GM18858 (cell line): ENCODE data around the gene ADGRG7.
A peak's percentile ranks its signal among the peaks of the same experiment; 100 is the strongest.
"Not testable (repeated sequence)": the region's sequence is repeated elsewhere in the genome, so short reads cannot be mapped to it uniquely, and the experiment has no call there.

Experiments
- ATAC-seq: cut with Tn5 transposase; IDR thresholded peaks from one replicate; pipeline ENCODE4 v1.9.1; 2021; ENCODE audit not compliant: unreplicated experiment

ADGRG7 gene

DNA sequence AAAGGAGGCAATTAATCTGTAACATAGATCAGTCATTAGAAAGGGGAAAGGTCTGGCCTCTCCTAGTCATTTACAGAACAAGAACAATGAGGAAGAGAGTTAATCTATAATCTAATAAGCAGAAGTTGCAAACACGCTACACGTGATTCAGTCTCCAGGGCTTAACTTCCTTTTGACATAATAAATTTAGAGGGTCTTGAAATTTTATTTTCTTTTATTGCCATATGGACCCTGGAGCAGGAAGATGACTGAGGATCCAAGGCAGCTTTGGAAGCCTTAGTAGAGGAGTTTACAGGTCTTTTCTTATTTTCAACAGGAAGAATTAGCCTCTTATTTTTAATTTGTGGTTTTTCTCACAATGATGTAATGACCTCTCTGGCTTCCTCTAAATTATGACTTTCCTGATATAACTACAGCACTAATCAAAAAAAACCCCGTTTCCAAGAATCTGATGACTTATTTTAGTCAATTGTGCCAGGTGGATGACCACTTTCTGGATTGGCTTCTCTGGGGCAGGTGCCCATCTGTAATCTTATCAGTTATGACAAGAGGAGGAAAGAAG, 32.2 kb downstream of the ADGRG7 start:
- ATAC-seq, result peak; percentile 82

DNA sequence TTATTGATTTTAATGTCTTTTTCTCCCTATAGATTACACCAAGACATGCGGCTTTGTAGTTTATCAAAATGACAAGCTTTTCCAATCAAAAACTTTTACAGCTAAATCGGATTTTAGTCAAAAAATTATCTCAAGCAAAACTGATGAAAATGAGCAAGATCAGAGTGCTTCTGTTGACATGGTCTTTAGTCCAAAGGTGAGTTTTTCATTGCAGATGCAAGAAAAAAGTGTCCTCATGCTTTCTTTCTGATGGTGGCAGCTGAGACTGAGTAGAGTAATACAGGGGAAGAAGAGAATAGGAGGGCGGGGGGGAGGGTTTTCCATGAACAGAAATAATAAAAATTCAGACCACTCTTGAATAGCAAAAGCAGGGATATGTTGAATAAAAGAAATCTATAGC, 36.5 kb downstream of the ADGRG7 start:
- no peak for ATAC-seq

- ATAC-seq, result no peak
Observed at GRCh38 chr3:100647171-100647570, 37.8 kb downstream of the ADGRG7 start.

GRCh38 chr3:100647657-100648056, 38.3 kb downstream of the ADGRG7 start:
- ATAC-seq, result no peak

GRCh38 chr3:100650651-100651619, 41.5 kb downstream of the ADGRG7 start:
- ATAC-seq, result peak; percentile 96

DNA sequence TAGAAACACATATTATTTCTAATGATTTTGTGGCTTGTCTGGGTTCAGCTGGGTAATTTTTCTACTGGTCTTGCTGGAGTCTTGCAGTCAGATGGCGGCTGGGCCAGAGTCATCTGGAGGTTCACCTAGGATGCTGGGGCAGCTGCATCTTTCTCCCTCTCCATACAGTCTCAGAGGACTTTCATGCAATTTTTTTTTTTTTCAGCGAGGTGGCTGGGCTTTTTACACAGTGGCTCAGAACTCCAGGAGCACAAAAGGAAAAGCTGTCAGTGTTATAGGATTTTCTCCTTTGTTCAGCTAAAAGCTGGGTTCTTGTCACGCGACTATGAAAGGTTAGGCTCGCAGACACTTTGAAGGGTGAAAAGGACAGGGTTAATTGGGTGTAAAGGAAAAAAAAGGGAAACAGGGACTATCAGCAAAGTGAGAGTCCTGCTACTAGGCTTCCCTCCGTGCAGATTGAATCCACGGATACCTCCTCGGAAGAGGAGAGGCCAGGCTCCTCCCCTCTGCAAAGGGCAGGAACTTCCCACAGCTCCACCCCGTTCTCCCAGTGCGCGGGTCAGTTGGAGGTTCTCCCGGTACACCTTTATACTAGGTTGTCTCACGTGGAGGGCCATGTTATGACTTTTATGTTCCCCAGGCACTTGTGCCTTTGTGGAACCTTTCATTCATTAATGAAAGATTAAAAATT, 44.3 kb downstream of the ADGRG7 start:
- no peak for ATAC-seq

- no peak for ATAC-seq
Observed at GRCh38 chr3:100656945-100657344, 47.5 kb downstream of the ADGRG7 start.

DNA sequence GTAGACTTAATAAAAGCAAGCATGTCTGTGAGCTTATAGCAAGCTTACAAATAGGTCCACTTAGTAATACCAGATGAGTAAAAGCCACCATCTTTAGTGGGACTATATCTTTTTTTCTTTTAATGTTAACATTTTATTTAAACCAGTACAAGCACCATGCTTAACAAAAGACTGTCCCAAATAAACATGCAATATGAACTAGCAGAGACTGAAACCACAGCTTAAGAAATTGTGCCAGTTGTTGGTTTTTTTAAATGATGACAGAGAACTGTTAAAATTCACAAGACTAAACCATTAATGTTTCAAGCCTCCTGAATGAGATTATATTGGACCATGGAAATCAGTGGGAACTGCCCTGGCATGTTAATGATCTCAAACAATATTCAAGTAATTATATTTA, 51.9 kb downstream of the ADGRG7 start:
- not testable (repeated sequence) for ATAC-seq

GRCh38 chr3:100662113-100662823, 52.9 kb downstream of the ADGRG7 start:
- ATAC-seq, result no peak

DNA sequence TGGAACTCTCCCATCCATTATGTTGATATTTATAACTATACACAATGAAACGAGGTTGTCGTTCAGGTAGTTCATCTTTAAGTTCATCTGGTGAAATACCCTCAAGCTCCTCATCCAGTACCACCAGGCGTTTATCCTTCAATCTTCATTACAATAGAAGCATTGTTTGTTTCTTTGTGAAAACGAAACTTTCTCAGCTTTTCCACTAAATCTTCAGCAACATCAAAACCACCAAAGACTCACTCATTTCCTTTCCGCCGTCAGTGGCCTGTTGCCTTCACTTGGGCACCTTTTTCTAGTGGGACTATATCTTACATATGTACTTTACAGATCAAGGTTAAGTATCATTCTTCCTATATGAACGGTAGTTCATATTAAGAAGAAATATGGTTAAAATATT, 55.8 kb downstream of the ADGRG7 start:
- no peak for ATAC-seq

GRCh38 chr3:100666699-100667098, 57.3 kb downstream of the ADGRG7 start:
- ATAC-seq, result not testable (repeated sequence)

DNA sequence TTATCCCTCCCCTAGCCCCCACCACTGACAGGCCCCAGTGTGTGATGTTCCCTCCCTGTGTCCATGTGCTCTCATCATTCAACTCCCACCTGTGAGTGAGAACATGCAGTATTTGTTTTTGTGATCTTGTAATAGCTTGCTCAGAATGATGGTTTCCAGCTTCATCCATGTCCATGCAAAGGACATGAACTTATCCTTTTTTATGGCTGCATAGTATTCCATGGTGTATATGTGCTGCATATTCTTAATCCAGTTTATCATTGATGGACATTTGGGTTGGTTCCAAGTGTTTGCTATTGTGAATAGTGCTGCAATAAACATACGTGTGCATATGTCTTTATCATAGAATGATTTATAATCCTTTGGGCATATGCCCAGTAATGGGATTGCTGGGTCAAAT, 57.9 kb downstream of the ADGRG7 start:
- ATAC-seq, result not testable (repeated sequence)

DNA sequence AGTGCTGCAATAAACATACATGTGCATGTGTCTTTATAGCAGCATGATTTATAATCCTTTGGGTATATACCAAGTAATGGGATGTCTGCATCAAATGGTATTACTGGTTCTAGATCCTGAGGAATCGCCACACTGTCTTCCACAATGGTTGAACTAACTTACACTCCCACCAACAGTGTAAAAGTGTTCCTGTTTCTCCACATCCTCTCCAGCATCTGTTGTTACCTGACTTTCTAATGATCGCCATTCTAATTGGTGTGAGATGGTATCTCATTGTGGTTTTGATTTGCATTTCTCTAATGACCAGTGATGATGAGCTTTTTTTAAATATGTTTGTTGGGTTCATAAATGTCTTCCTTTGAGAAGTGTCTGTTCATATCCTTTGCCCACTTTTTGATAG, 61.6 kb downstream of the ADGRG7 start:
- ATAC-seq, result not testable (repeated sequence)

- ATAC-seq, result no peak
Observed at GRCh38 chr3:100681496-100681895, 72.1 kb downstream of the ADGRG7 start.

DNA sequence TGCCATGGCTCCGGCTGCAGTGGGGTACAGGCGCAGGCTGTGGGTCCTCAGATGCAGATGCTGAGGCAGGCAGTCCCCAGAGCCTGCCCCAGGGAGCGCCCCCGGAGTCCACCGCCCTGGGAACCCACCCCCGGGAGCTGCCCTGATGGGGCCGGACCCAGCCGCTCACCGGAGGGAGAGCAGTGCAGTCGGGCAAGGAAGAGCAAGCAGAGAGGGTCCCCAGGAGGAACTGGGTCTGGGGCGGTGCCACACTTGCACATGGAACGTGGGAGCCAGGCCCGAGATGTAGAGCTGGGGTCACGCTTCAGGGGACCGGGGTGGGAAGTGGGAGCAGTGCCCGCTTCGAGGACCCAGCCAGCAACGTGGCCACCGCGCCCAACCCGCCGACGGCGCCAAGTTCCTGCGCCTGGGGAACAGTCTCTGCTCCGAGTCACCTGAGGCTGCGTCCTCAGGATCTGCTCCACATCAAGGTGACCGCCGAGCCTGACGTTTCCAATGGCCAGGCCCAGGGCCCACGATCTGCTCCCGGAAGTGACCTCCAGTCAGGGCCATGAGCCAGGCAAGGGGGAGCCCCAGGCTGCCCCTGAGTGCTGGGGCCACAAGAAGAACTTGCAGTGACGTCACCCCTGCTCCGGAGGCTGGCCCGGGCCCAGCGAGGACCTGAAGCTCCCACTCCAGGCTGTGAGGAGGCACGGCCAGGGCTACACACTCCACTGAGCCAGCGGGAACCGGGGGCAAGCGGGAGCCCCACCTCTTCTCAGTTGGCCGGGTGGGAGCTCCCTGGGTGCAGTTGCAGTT, 72.9 kb downstream of the ADGRG7 start:
- ATAC-seq, result no peak

- no peak for ATAC-seq
Observed at GRCh38 chr3:100682854-100683760, 73.7 kb downstream of the ADGRG7 start.

DNA sequence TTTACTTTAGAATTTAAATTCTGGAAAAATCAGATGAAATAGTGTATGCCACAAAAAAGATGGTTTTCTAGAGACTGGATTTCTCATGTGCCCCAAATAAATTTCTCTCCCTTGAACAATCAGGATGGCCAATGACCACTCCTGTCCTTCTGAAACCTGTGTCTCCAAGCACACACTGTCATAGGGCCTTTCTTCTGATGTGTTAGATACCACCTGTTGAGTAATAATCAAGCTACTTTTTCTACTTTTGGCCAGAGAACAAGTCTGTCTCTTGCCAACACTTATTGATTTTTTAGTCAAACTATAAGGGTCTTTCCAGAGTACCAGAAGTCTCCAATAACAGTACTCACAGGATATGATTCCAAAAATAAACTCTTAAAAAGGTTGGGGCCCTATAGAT, 83.8 kb downstream of the ADGRG7 start:
- ATAC-seq, result no peak

GRCh38 chr3:100695696-100696095, 86.3 kb downstream of the ADGRG7 start:
- ATAC-seq, result no peak

DNA sequence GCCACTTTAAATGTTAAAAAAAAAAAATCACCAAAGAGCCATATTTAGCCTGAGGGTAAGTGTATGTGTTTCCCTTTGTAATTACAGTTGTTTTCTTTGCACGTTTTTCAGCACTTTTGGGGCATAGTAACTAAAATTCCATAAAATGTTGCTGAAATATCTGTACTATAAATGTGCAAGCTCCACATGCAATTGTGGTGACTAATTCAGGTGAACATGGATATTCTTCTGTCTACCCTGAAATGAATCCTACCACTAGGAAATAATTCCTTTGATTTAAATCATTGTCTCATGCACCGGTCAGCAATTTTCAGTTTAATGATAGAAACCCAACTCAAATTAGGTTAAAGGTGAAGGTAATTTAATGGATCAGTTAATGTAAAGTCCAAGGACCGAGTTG, 86.8 kb downstream of the ADGRG7 start:
- ATAC-seq, result no peak
